PFSK-1 (cell line): ENCODE results near the gene ADAM12.

ENCODE experiments used
- FOXP2 ChIP-seq: optimal IDR thresholded peaks from 2 replicates; pipeline ENCODE3; 2011; ENCODE audit warnings: borderline replicate concordance, control low read depth, inconsistent platforms; ENCODE audit not compliant: insufficient read depth; ENCODE audit errors: extremely low read length, extremely low read depth
- POLR2AphosphoS5 ChIP-seq: IDR thresholded peaks from 2 replicates; pipeline ENCODE4 v1.6.1; 2012; ENCODE audit warnings: low read depth, mild to moderate bottlenecking, control low read depth, low read length, moderate library complexity
- REST ChIP-seq, 2 experiments: IDR thresholded peaks; 2 replicates each; pipeline versions ENCODE4 v1.6.1 to v1.8.0; 2011 to 2012; ENCODE audit warnings: low read depth in 2 of 2, low read length in 2 of 2, control low read depth in 1 of 2, inconsistent platforms in 1 of 2, mild to moderate bottlenecking in 1 of 2, moderate library complexity in 1 of 2; ENCODE audit not compliant: insufficient read depth in 1 of 2
- SIN3A ChIP-seq: IDR thresholded peaks from 2 replicates; pipeline ENCODE4 v1.6.1; 2012; ENCODE audit warnings: mild to moderate bottlenecking, low read length, moderate library complexity, borderline replicate concordance; ENCODE audit not compliant: insufficient read depth
- TAF1 ChIP-seq: IDR thresholded peaks from 2 replicates; pipeline ENCODE4 v1.6.1; 2012; ENCODE audit warnings: low read length, control low read depth, borderline replicate concordance; ENCODE audit not compliant: insufficient read depth

The ADAM12 gene

GRCh38 chr10:126140746-126141273 is 247.5 kb downstream of the ADAM12 start:
- no peak for TF ChIP-seq SIN3A
- no peak for TF ChIP-seq REST (IDR thresholded peaks at IDR 0.05; ENCODE audit: insufficient read depth in 1 of 2, low read depth in 2 of 2, low read length in 2 of 2)
- TF ChIP-seq POLR2AphosphoS5 = no peak
- TF ChIP-seq FOXP2 = no peak

- TF ChIP-seq SIN3A (no peak), REST (IDR thresholded peaks at IDR 0.05; ENCODE audit: insufficient read depth in 1 of 2, low read depth in 2 of 2, low read length in 2 of 2) (no peak), FOXP2 (no peak), POLR2AphosphoS5 (no peak)
Measured at GRCh38 chr10:126137562-126138221, 250.6 kb downstream of the ADAM12 start.

GRCh38 chr10:126135941-126136595 is 252.2 kb downstream of the ADAM12 start:
- no peak for TF ChIP-seq POLR2AphosphoS5
- TF ChIP-seq FOXP2 = no peak
- TF ChIP-seq SIN3A = no peak
- no peak for TF ChIP-seq REST (IDR thresholded peaks at IDR 0.05; ENCODE audit: insufficient read depth in 1 of 2, low read depth in 2 of 2, low read length in 2 of 2)
- no peak for TF ChIP-seq TAF1

GRCh38 chr10:126135177-126135576 is 253.1 kb downstream of the ADAM12 start:
- no peak for TF ChIP-seq TAF1

- TF ChIP-seq SIN3A (no peak), TAF1 (no peak), POLR2AphosphoS5 (no peak), REST (IDR thresholded peaks at IDR 0.05; ENCODE audit: insufficient read depth in 1 of 2, low read depth in 2 of 2, low read length in 2 of 2) (no peak), FOXP2 (no peak)
Measured at GRCh38 chr10:126133906-126134656, 254.2 kb downstream of the ADAM12 start.
